Esophagus muscularis mucosa (tissue), 4 donors: ENCODE measurements around the gene CFAP57.

Source experiments
- EP300 ChIP-seq: sonication (generic); formaldehyde crosslinking; IDR thresholded peaks from one replicate; pipeline ENCODE4 v1.6.1; 2017; ENCODE audit warnings: antibody characterized with exemption
- POLR2A ChIP-seq: fragments of 450-650 bp; IDR thresholded peaks from one replicate; pipeline ENCODE4 v1.6.1; 2017; ENCODE audit warnings: antibody characterized with exemption, moderate library complexity, mild to moderate bottlenecking, low read depth
- POLR2AphosphoS5 ChIP-seq, 2 donors: sonication (generic); formaldehyde crosslinking; IDR thresholded peaks; one replicate each; pipeline ENCODE4 v1.6.1; 2017; ENCODE audit warnings: antibody characterized with exemption in 2 of 2
- TF ChIP-seq, protein P1 (sequence below), 3 experiments: fragments of 200-600 bp in 2 of 3; fragments of 450-650 bp in 1 of 3; sonication (generic) in 2 of 3; IDR thresholded peaks; one replicate each; pipeline ENCODE4 v1.5.1; 2017 to 2019; ENCODE audit warnings: antibody characterized with exemption in 3 of 3, mild to moderate bottlenecking in 2 of 3, moderate library complexity in 1 of 3

GRCh38 chr1:43237121-43237520 is 65.0 kb downstream of the CFAP57 start:
- TF ChIP-seq, protein P1, sequence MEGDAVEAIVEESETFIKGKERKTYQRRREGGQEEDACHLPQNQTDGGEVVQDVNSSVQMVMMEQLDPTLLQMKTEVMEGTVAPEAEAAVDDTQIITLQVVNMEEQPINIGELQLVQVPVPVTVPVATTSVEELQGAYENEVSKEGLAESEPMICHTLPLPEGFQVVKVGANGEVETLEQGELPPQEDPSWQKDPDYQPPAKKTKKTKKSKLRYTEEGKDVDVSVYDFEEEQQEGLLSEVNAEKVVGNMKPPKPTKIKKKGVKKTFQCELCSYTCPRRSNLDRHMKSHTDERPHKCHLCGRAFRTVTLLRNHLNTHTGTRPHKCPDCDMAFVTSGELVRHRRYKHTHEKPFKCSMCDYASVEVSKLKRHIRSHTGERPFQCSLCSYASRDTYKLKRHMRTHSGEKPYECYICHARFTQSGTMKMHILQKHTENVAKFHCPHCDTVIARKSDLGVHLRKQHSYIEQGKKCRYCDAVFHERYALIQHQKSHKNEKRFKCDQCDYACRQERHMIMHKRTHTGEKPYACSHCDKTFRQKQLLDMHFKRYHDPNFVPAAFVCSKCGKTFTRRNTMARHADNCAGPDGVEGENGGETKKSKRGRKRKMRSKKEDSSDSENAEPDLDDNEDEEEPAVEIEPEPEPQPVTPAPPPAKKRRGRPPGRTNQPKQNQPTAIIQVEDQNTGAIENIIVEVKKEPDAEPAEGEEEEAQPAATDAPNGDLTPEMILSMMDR (IDR thresholded peaks at IDR 0.05): no peak
- TF ChIP-seq POLR2A: no peak
- no peak for TF ChIP-seq POLR2AphosphoS5 (IDR thresholded peaks at IDR 0.05)
- no peak for TF ChIP-seq EP300
